GM12878 (cell line): Measurements from ENCODE around the gene RHOB. TPM values are rescaled to one million over a fixed set of nuclear protein-coding genes. Genes with fewer than 3 reads are reported as not detected.

Experiments used
- ATAC-seq: fragments of 200-7000 bp; cut with Tn5 transposase; 3 replicates; pipeline ENCODE4 v1.9.1; 2020; ENCODE audit warnings: mild to moderate bottlenecking, moderate library complexity
- BruUV-seq: library from RNA; stranded (reverse); fragments of 400-500 nt; replicated peaks from 2 replicates; lab custom pipeline; 2021; lab: Mats Ljungman, UMichigan
- CTCF ChIA-PET: fragments of 300-600 bp; sonication (Branson Sonifier 250); formaldehyde crosslinking; extraction: SDS; loops from one replicate; lab custom pipeline; 2021; ENCODE audit warnings: inconsistent platforms; lab: Yijun Ruan, JAX
- POLR2A ChIA-PET: fragments of 350-600 bp; formaldehyde crosslinking; extraction: SDS; loops from one replicate; lab custom pipeline; 2021; ENCODE audit warnings: inconsistent platforms; lab: Charles Lee
- RAD21 ChIA-PET: fragments of 300-600 bp; sonication (Branson Sonifier 250); formaldehyde crosslinking; loops from one replicate; lab custom pipeline; 2023; ENCODE audit warnings: antibody characterized with exemption; ENCODE audit not compliant: unreplicated experiment; lab: Charles Lee
- SMC1A ChIA-PET: fragments of 300-600 bp; sonication (Branson Sonifier 250); formaldehyde crosslinking; loops from one replicate; lab custom pipeline; 2023; ENCODE audit not compliant: unreplicated experiment, uncharacterized antibody; lab: Charles Lee
- DNase-seq: peaks from one replicate; pipeline ENCODE4 v3.0.0-alpha.2; 2011; ENCODE audit warnings: low read depth, low spot score
- FAIRE-seq: peaks from 3 replicates; lab custom pipeline; 2011; peaks lifted over from hg19 to GRCh38; lab: Jason Lieb, UNC
- H2AFZ ChIP-seq: 2 replicates; pipeline ENCODE4 v1.6.0; 2011; ENCODE audit warnings: low read depth, low read length, control low read depth; ENCODE audit not compliant: control insufficient read depth
- H3K27ac ChIP-seq: 2 replicates; pipeline ENCODE4 v1.5.1; 2011; ENCODE audit warnings: control low read depth; ENCODE audit not compliant: control insufficient read depth, insufficient read depth
- H3K27me3 ChIP-seq, 2 experiments: replicated peaks in 1 of 2; 2 replicates each; pipeline versions ENCODE4 v1.6.0 to v1.6.1; 2011; ENCODE audit warnings: low read length in 1 of 2; ENCODE audit not compliant: control insufficient read depth in 2 of 2, insufficient read depth in 2 of 2
- H3K36me3 ChIP-seq, 2 experiments: 2 replicates each; pipeline ENCODE4 v1.5.1; 2011; ENCODE audit warnings: low read length in 1 of 2; ENCODE audit not compliant: control insufficient read depth in 2 of 2, insufficient read depth in 2 of 2
- H3K4me1 ChIP-seq: 2 replicates; pipeline ENCODE4 v1.6.1; 2011; ENCODE audit warnings: mild to moderate bottlenecking, low read length, moderate library complexity, mixed read lengths; ENCODE audit not compliant: control insufficient read depth, insufficient read depth
- H3K4me2 ChIP-seq: 2 replicates; pipeline ENCODE4 v1.6.0; 2011; ENCODE audit warnings: control low read depth; ENCODE audit not compliant: control insufficient read depth, insufficient read depth
- H3K4me3 ChIP-seq: fragments of 200-600 bp; sonication (generic); 2 replicates; pipeline ENCODE4 v1.5.1; 2016
- H3K79me2 ChIP-seq: 2 replicates; pipeline ENCODE4 v1.6.0; 2011; ENCODE audit warnings: low read length; ENCODE audit not compliant: control insufficient read depth, insufficient read depth
- H3K9ac ChIP-seq: 2 replicates; pipeline ENCODE4 v1.8.0; 2011; ENCODE audit warnings: low read length, control low read depth, mixed read lengths; ENCODE audit not compliant: control insufficient read depth, insufficient read depth
- H3K9me3 ChIP-seq: replicated peaks from 3 replicates; pipeline ENCODE4 v1.5.1; 2011; ENCODE audit warnings: mild to moderate bottlenecking, low read length; ENCODE audit not compliant: control insufficient read depth, insufficient read depth
- H4K20me1 ChIP-seq: 2 replicates; pipeline ENCODE4 v1.6.0; 2011; ENCODE audit not compliant: control insufficient read depth, insufficient read depth
- CBFB ChIP-seq: IDR thresholded peaks from 2 replicates; pipeline ENCODE4 v1.6.1; 2016; ENCODE audit warnings: antibody characterized with exemption, low read depth
- CHD2 ChIP-seq: IDR thresholded peaks from 2 replicates; pipeline ENCODE4 v1.6.1; 2011; ENCODE audit warnings: low read depth, low read length, improper control_type of control experiment, borderline replicate concordance
- ELK1 ChIP-seq: IDR thresholded peaks from 2 replicates; pipeline ENCODE4 v1.6.1; 2012; ENCODE audit warnings: low read depth, low read length, improper control_type of control experiment
- POU2F2 ChIP-seq: IDR thresholded peaks from 3 replicates; pipeline ENCODE4 v1.6.1; 2011; ENCODE audit warnings: low read depth, mild to moderate bottlenecking, low read length, borderline replicate concordance
- WGBS: methylation state at CpG from one replicate; pipeline ENCODE4 v1.1.6; 2016; ENCODE audit warnings: low lambda C conversion rate; ENCODE audit not compliant: insufficient replicate concordance, insufficient coverage; ENCODE audit errors: missing lambda C conversion rate; 5-methylcytosine and 5-hydroxymethylcytosine counted together
- in situ Hi-C: fragments of 300-500 bp; cut with MboI; formaldehyde crosslinking; loops from 9 replicates; pipeline ENCODE4 v1.14.3; 2018; ENCODE audit warnings: mixed read lengths
- intact Hi-C: fragments of 100-400 bp; cut with micrococcal nuclease; formaldehyde crosslinking; loops from one replicate; pipeline ENCODE4 v1.14.2; 2022; ENCODE audit not compliant: unreplicated experiment
- polyA plus RNA-seq, 11 experiments: library from polyadenylated mRNA; depleted of rRNA in 4 of 11; unstranded in 6 of 11; stranded (reverse) in 5 of 11; fragments of >200 nt; fragmentation: Nextera tagmentation in 4 of 11; fragmentation: Illumina TruSeq in 1 of 11; extraction: Ambion mirVana in 4 of 11; extraction: Trizol in 1 of 11; gene quantifications; 1 replicate in 1 of 11; 2 replicates in 10 of 11; pipeline versions ENCODE4 v1.2.1 to v1.2.3, GENCODE V29; 2011 to 2016; ENCODE audit warnings: inconsistent platforms in 2 of 11, missing spikeins in 2 of 11, low read depth in 1 of 11
- total RNA-seq, 4 experiments: library from RNA; depleted of rRNA in 3 of 4; stranded (reverse); fragments of >200 nt in 3 of 4; fragmentation: Illumina TruSeq in 1 of 4; extraction: Trizol in 1 of 4; gene quantifications; 2 replicates each; pipeline versions ENCODE4 v1.2.1 to v1.2.3, GENCODE V29; 2013 to 2021

The RHOB gene
- total and polyA plus RNA-seq, 10 of the 15 experiments (the other 5 are each of a cell fraction or from before 2014, with no cell fraction given): 0.03 to 4.5 (median 1.2) TPM

- SMC1A ChIA-PET: interaction anchor here (1.0 to 1.4 kb wide), 4 partner anchors 14 to 223 kb away, joined by 3 to 4 read pairs (median 3); no protein-coding TSS in a partner anchor
- Histone ChIP-seq H3K36me3 (no peaks in the 10 kb centered on the region), H4K20me1 (no peaks in the 10 kb centered on the region), H3K27ac (no peak overlapping the region), H3K4me2 (no peak overlapping the region), H3K27me3 (no peaks in the 10 kb centered on the region), H3K9ac (no peak overlapping the region), H3K4me3 (no peak overlapping the region), H3K79me2 (no peaks in the 10 kb centered on the region), H2AFZ (no peak overlapping the region), H3K4me1 (peaks cover 45% of the 10 kb centered on the region), H3K9me3 (no peaks in the 10 kb centered on the region)
- CTCF ChIA-PET: interaction anchor here (0.7 to 10.6 kb wide), 6 partner anchors 9 to 214 kb away, joined by 3 to 148 read pairs (median 4); no protein-coding TSS in a partner anchor
- ATAC-seq (no peak), DNase-seq (no peak), FAIRE-seq (no peak)
- BruUV-seq: no TSS peak
- 82% methylated on average over 10 of the region's 10 CpGs for WGBS
- RAD21 ChIA-PET: interaction anchor here (1.4 to 2.1 kb wide), 2 partner anchors 12 to 16 kb away, joined by 4 to 11 read pairs; no protein-coding TSS in a partner anchor
- POLR2A ChIA-PET: interaction anchor here (0.7 to 1.9 kb wide), 2 partner anchors 100 to 221 kb away, joined by 3 to 4 read pairs; no protein-coding TSS in a partner anchor
- TF ChIP-seq CBFB: no peak
- TF ChIP-seq POU2F2: no peak
- TF ChIP-seq ELK1: no peak
- TF ChIP-seq CHD2: no peak
- in situ Hi-C loops (loop anchor here (25.0 kb wide), 1 partner anchor 534 kb away; no protein-coding TSS in a partner anchor), intact Hi-C loops (no loop called here)
These were observed 18.8 kb upstream of the RHOB start for GRCh38 chr2:20427931-20428526.
